ENCODE data around the gene PRKN. TPM values are rescaled to one million over a fixed set of nuclear protein-coding genes. Genes with fewer than 3 reads are reported as not detected.

The PRKN gene
- total RNA-seq, 1 experiment from 2014 or later, result 1.2 TPM

DNA sequence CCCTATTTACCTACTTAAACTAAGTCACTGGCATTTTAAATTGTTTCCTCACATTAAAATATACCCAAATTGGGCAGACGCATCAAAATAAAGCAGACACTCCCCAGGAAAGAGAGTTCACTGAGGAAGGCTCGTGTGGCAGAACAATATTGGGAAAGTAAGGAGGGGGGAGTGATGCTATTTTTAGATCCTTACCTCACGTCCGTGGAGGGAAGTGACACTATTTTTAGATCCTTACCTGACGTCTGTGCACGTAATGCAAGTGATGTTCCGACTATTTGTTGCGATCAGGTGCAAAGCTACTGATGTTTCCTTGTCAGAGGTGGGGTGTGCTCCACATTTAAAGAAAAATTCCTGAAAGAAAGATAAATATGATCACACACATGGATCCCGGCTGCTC, 754.5 kb downstream of the PRKN start:
- no peak overlapping the region for H3K4me3 ChIP-seq (ENCODE audit: low read depth, low read length, poor library complexity, severe bottlenecking)
- ChIA-PET POLR2A (ENCODE audit: low non-redundant PET) (no interaction called here), CTCF (interaction anchor here (0.6 kb wide), 1 partner anchor 435 kb away, joined by 3 read pairs; no protein-coding TSS in a partner anchor)
- H3K4me1 ChIP-seq (ENCODE audit: insufficient read depth, low read length, poor library complexity, severe bottlenecking), result no peaks in the 10 kb centered on the region
- no TSS peak for BruUV-seq (replicated peaks)
- intact Hi-C loops (cut with micrococcal nuclease; ENCODE audit: unreplicated experiment), result no loop called here
- no peak overlapping the region for H3K27ac ChIP-seq (ENCODE audit: low read depth, low read length, poor library complexity, severe bottlenecking)
- no peaks in the 10 kb centered on the region for H3K36me3 ChIP-seq (ENCODE audit: insufficient read depth, low read length, poor library complexity, severe bottlenecking)
- peaks cover 3% of the 10 kb centered on the region for H3K9me3 ChIP-seq (ENCODE audit: low read depth, low read length, poor library complexity, severe bottlenecking)
- H3K27me3 ChIP-seq (replicated peaks; ENCODE audit: insufficient read depth, low read depth, low read length, poor library complexity), result no peaks in the 10 kb centered on the region
- DNase-seq (ENCODE audit: low spot score), result no peak
- TF ChIP-seq EZH2 (IDR thresholded peaks at IDR 0.05; ENCODE audit: borderline replicate concordance, low read depth, low read length, poor library complexity, severe bottlenecking), result no peak
- TF ChIP-seq, protein P1, sequence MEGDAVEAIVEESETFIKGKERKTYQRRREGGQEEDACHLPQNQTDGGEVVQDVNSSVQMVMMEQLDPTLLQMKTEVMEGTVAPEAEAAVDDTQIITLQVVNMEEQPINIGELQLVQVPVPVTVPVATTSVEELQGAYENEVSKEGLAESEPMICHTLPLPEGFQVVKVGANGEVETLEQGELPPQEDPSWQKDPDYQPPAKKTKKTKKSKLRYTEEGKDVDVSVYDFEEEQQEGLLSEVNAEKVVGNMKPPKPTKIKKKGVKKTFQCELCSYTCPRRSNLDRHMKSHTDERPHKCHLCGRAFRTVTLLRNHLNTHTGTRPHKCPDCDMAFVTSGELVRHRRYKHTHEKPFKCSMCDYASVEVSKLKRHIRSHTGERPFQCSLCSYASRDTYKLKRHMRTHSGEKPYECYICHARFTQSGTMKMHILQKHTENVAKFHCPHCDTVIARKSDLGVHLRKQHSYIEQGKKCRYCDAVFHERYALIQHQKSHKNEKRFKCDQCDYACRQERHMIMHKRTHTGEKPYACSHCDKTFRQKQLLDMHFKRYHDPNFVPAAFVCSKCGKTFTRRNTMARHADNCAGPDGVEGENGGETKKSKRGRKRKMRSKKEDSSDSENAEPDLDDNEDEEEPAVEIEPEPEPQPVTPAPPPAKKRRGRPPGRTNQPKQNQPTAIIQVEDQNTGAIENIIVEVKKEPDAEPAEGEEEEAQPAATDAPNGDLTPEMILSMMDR (conservative IDR thresholded peaks at IDR 0.05; ENCODE audit: low read depth, low read length), result no peak

DNA sequence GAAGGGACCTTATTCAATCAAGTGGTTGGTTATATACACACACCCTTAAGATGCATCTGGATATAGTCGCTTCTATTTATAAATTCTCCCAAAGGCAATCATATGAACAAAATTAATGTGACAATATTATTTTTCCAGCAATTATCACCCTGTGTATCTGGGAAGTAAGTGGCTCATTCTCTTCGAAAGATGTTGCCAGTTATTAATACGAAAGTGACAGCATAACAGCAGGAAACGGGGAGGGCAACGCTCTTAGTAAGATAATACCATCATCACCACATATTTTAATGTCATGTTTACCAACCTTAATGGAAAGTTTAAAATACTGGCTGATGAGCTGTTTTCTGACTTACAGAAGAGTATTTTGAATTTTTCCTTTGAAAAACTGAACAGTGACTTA, 756.5 kb downstream of the PRKN start:
- intact Hi-C loops (cut with micrococcal nuclease; ENCODE audit: unreplicated experiment), result no loop called here
- ChIA-PET CTCF (no interaction called here), POLR2A (ENCODE audit: low non-redundant PET) (no interaction called here)
- Histone ChIP-seq H3K4me1 (ENCODE audit: insufficient read depth, low read length, poor library complexity, severe bottlenecking) (no peaks in the 10 kb centered on the region), H3K9me3 (ENCODE audit: low read depth, low read length, poor library complexity, severe bottlenecking) (no peaks in the 10 kb centered on the region), H3K27ac (ENCODE audit: low read depth, low read length, poor library complexity, severe bottlenecking) (no peak overlapping the region), H3K36me3 (ENCODE audit: insufficient read depth, low read length, poor library complexity, severe bottlenecking) (no peaks in the 10 kb centered on the region), H3K27me3 (replicated peaks; ENCODE audit: insufficient read depth, low read depth, low read length, poor library complexity) (no peaks in the 10 kb centered on the region), H3K4me3 (ENCODE audit: low read depth, low read length, poor library complexity, severe bottlenecking) (no peak overlapping the region)
- no TSS peak for BruUV-seq (replicated peaks)
- DNase-seq (ENCODE audit: low spot score), result no peak
- no peak for TF ChIP-seq EZH2 (IDR thresholded peaks at IDR 0.05; ENCODE audit: borderline replicate concordance, low read depth, low read length, poor library complexity, severe bottlenecking)

DNA sequence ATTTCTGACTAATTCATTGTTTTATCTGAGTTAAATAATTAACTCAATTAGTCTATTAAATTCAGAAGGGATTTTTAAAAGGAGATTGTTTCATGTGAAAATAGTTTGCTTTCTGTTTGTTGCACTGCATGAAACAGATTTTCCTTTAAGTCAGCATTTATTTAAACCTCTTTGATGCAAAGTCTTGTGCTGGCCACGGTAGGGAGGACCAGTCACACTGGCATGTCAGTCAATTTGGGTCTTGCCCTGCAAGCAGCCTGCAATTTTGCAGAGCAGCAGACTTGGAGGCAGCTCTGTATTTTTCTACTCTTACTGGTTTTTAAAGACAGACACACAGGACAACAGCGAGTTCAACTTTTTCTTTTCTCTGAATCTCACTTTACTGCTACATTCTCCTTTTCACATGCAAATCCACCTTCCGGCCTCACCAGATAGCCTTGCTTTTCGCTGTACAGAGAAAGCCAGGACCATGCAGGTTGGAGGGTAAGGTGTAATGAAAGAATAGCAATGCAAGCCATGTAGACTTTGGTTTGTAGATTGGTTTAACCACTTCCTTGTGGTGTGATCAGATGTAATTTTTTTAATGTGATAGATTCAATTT, 763.8 kb downstream of the PRKN start:
- H3K27ac ChIP-seq (ENCODE audit: low read depth, low read length, poor library complexity, severe bottlenecking), result no peak overlapping the region
- no peaks in the 10 kb centered on the region for H3K4me1 ChIP-seq (ENCODE audit: insufficient read depth, low read length, poor library complexity, severe bottlenecking)
- CTCF ChIA-PET, result no interaction called here
- no peak for TF ChIP-seq EZH2 (IDR thresholded peaks at IDR 0.05; ENCODE audit: borderline replicate concordance, low read depth, low read length, poor library complexity, severe bottlenecking)
- TF ChIP-seq, protein P1 (conservative IDR thresholded peaks at IDR 0.05; ENCODE audit: low read depth, low read length), result no peak
- no peaks in the 10 kb centered on the region for H3K9me3 ChIP-seq (ENCODE audit: low read depth, low read length, poor library complexity, severe bottlenecking)
- intact Hi-C loops (cut with micrococcal nuclease; ENCODE audit: unreplicated experiment), result no loop called here
- DNase-seq (ENCODE audit: low spot score), result no peak
- H3K27me3 ChIP-seq (replicated peaks; ENCODE audit: insufficient read depth, low read depth, low read length, poor library complexity), result no peaks in the 10 kb centered on the region
- no TSS peak for BruUV-seq (replicated peaks)
- H3K36me3 ChIP-seq (ENCODE audit: insufficient read depth, low read length, poor library complexity, severe bottlenecking), result no peaks in the 10 kb centered on the region
- POLR2A ChIA-PET (ENCODE audit: low non-redundant PET), result no interaction called here
- H3K4me3 ChIP-seq (ENCODE audit: low read depth, low read length, poor library complexity, severe bottlenecking), result no peak overlapping the region

DNA sequence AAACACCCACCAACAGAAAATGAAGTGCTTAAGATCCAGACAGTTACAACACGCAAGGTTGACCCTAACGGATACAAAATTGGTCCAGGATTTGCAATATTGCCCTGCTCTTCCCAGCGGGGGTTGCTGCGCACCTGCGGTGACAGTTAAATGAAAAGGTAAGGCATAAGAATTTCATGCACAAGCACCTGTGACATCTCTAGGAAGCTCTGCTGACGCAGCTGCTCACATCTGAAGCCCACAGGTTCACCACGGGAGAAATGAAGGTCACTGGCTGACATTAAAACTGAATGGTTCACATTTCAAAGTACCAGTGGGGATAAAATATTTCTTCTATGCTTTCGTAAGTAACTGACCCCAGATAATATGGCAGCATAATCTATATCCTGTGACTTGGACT, 764.4 kb downstream of the PRKN start:
- Histone ChIP-seq H3K36me3 (ENCODE audit: insufficient read depth, low read length, poor library complexity, severe bottlenecking) (no peaks in the 10 kb centered on the region), H3K4me1 (ENCODE audit: insufficient read depth, low read length, poor library complexity, severe bottlenecking) (no peaks in the 10 kb centered on the region), H3K4me3 (ENCODE audit: low read depth, low read length, poor library complexity, severe bottlenecking) (no peak overlapping the region), H3K27me3 (replicated peaks; ENCODE audit: insufficient read depth, low read depth, low read length, poor library complexity) (no peaks in the 10 kb centered on the region), H3K9me3 (ENCODE audit: low read depth, low read length, poor library complexity, severe bottlenecking) (no peaks in the 10 kb centered on the region), H3K27ac (ENCODE audit: low read depth, low read length, poor library complexity, severe bottlenecking) (no peak overlapping the region)
- no TSS peak for BruUV-seq (replicated peaks)
- CTCF ChIA-PET, result no interaction called here
- POLR2A ChIA-PET (ENCODE audit: low non-redundant PET), result no interaction called here
- intact Hi-C loops (cut with micrococcal nuclease; ENCODE audit: unreplicated experiment), result no loop called here
- no peak for DNase-seq (ENCODE audit: low spot score)
- no peak for TF ChIP-seq EZH2 (IDR thresholded peaks at IDR 0.05; ENCODE audit: borderline replicate concordance, low read depth, low read length, poor library complexity, severe bottlenecking)
- TF ChIP-seq, protein P1 (conservative IDR thresholded peaks at IDR 0.05; ENCODE audit: low read depth, low read length), result no peak

All from A673 (cell line).